ENCODE results near the gene NDUFS5. TPM values are rescaled to one million over a fixed set of nuclear protein-coding genes. Genes with fewer than 3 reads are reported as not detected.

The NDUFS5 gene
- total RNA-seq, result 100 to 1,000 TPM; 434 to 501 (median 487) TPM

- no peak for TF ChIP-seq CTCF (IDR thresholded peaks at IDR 0.05; ENCODE audit: low read depth)
Observed at GRCh38 chr1:39026051-39026865, at the start of gene NDUFS5. NDUFS5 (plus strand) TSS chr1:39026350; CDS start chr1:39028725, 2,375 bp downstream.

- TF ChIP-seq CTCF (IDR thresholded peaks at IDR 0.05; ENCODE audit: low read depth), result no peak
Observed at GRCh38 chr1:38989979-38990378, 36.2 kb upstream of the NDUFS5 start.

- no peak for TF ChIP-seq CTCF (IDR thresholded peaks at IDR 0.05; ENCODE audit: low read depth)
Observed at GRCh38 chr1:38990386-38990737, 35.8 kb upstream of the NDUFS5 start.

GRCh38 chr1:38990738-38991637 is 35.2 kb upstream of the NDUFS5 start, which contains the start of gene AKIRIN1:
AKIRIN1 (plus strand) TSS chr1:38991276; CDS start chr1:38991381, 105 bp downstream.
- no peak for TF ChIP-seq CTCF (IDR thresholded peaks at IDR 0.05; ENCODE audit: low read depth)

GRCh38 chr1:38991638-38992411 is 34.3 kb upstream of the NDUFS5 start:
- TF ChIP-seq CTCF (IDR thresholded peaks at IDR 0.05; ENCODE audit: low read depth), result no peak

- TF ChIP-seq CTCF (IDR thresholded peaks at IDR 0.05; ENCODE audit: low read depth), result no peak
Observed at GRCh38 chr1:38992412-38993111, 33.6 kb upstream of the NDUFS5 start.
